PFSK-1 (cell line): ENCODE results near the gene LZIC.

Source experiments
- FOXP2 ChIP-seq: optimal IDR thresholded peaks from 2 replicates; pipeline ENCODE3; 2011; ENCODE audit warnings: borderline replicate concordance, control low read depth, inconsistent platforms; ENCODE audit not compliant: insufficient read depth; ENCODE audit errors: extremely low read length, extremely low read depth
- POLR2AphosphoS5 ChIP-seq: IDR thresholded peaks from 2 replicates; pipeline ENCODE4 v1.6.1; 2012; ENCODE audit warnings: low read depth, mild to moderate bottlenecking, control low read depth, low read length, moderate library complexity
- SIN3A ChIP-seq: IDR thresholded peaks from 2 replicates; pipeline ENCODE4 v1.6.1; 2012; ENCODE audit warnings: mild to moderate bottlenecking, low read length, moderate library complexity, borderline replicate concordance; ENCODE audit not compliant: insufficient read depth
- TF ChIP-seq, protein P1 (sequence below), 2 experiments: IDR thresholded peaks; 2 replicates each; pipeline versions ENCODE4 v1.6.1 to v1.8.0; 2011 to 2012; ENCODE audit warnings: low read depth in 2 of 2, low read length in 2 of 2, control low read depth in 1 of 2, inconsistent platforms in 1 of 2, mild to moderate bottlenecking in 1 of 2, moderate library complexity in 1 of 2; ENCODE audit not compliant: insufficient read depth in 1 of 2

DNA sequence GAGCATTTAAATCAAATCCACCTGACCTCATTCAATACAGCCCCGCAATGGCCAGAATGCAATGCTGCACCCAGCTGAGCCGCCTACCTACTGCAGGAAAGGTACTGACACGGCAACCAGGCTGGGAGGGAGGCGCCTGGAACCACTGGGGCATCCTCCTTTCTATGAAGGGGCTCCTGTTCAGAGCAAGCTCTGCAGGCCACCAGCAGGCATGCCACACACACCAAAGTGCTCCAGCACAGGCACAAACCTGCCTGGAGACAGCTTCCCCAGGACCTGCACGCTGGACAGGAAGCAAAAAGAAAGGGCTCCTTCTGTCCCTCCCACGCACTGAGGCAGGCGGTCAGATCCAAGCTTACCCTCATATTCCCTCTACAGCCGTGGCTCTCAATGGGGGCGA is 54.3 kb downstream of the LZIC start:
- TF ChIP-seq POLR2AphosphoS5 (no peak), SIN3A (no peak), FOXP2 (no peak)
- TF ChIP-seq, protein P1, sequence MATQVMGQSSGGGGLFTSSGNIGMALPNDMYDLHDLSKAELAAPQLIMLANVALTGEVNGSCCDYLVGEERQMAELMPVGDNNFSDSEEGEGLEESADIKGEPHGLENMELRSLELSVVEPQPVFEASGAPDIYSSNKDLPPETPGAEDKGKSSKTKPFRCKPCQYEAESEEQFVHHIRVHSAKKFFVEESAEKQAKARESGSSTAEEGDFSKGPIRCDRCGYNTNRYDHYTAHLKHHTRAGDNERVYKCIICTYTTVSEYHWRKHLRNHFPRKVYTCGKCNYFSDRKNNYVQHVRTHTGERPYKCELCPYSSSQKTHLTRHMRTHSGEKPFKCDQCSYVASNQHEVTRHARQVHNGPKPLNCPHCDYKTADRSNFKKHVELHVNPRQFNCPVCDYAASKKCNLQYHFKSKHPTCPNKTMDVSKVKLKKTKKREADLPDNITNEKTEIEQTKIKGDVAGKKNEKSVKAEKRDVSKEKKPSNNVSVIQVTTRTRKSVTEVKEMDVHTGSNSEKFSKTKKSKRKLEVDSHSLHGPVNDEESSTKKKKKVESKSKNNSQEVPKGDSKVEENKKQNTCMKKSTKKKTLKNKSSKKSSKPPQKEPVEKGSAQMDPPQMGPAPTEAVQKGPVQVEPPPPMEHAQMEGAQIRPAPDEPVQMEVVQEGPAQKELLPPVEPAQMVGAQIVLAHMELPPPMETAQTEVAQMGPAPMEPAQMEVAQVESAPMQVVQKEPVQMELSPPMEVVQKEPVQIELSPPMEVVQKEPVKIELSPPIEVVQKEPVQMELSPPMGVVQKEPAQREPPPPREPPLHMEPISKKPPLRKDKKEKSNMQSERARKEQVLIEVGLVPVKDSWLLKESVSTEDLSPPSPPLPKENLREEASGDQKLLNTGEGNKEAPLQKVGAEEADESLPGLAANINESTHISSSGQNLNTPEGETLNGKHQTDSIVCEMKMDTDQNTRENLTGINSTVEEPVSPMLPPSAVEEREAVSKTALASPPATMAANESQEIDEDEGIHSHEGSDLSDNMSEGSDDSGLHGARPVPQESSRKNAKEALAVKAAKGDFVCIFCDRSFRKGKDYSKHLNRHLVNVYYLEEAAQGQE (IDR thresholded peaks at IDR 0.05; ENCODE audit: insufficient read depth in 1 of 2, low read depth in 2 of 2, low read length in 2 of 2): no peak
